Parathyroid adenoma (tissue), 2 donors: ENCODE measurements around the gene ZNF213.

ENCODE experiments used
- H2AFZ ChIP-seq: fragments of 300-600 bp; sonication (generic); one replicate; pipeline ENCODE4 v1.7.0; 2017; ENCODE audit warnings: antibody characterized with exemption, mild to moderate bottlenecking
- H3K27ac ChIP-seq: fragments of 300-600 bp; sonication (generic); one replicate; pipeline ENCODE4 v1.7.0; 2017
- H3K27me3 ChIP-seq: fragments of 300-600 bp; sonication (generic); one replicate; pipeline ENCODE4 v1.7.0; 2017; ENCODE audit warnings: low read length; ENCODE audit not compliant: control insufficient read depth, insufficient read depth
- H3K36me3 ChIP-seq: fragments of 300-600 bp; sonication (generic); one replicate; pipeline ENCODE4 v1.7.0; 2017; ENCODE audit warnings: low read length; ENCODE audit not compliant: control insufficient read depth, insufficient read depth
- H3K4me1 ChIP-seq: fragments of 300-600 bp; sonication (generic); one replicate; pipeline ENCODE4 v1.7.0; 2017; ENCODE audit warnings: control low read depth
- H3K4me2 ChIP-seq: fragments of 300-600 bp; sonication (generic); one replicate; pipeline ENCODE4 v1.7.0; 2017; ENCODE audit warnings: low read length
- H3K4me3 ChIP-seq: fragments of 300-600 bp; sonication (generic); one replicate; pipeline ENCODE4 v1.7.0; 2017; ENCODE audit warnings: low read depth, low read length
- H3K79me2 ChIP-seq: fragments of 300-600 bp; sonication (generic); one replicate; pipeline ENCODE4 v1.7.0; 2017; ENCODE audit warnings: control low read depth
- H3K9ac ChIP-seq: fragments of 300-600 bp; sonication (generic); one replicate; pipeline ENCODE4 v1.7.0; 2017; ENCODE audit warnings: mild to moderate bottlenecking
- H3K9me3 ChIP-seq: fragments of 300-600 bp; sonication (generic); one replicate; pipeline ENCODE4 v1.7.0; 2017; ENCODE audit warnings: low read length; ENCODE audit not compliant: control insufficient read depth
- CTCF ChIP-seq: fragments of 300-600 bp; sonication (generic); IDR thresholded peaks from one replicate; pipeline ENCODE4 v1.7.0; 2017; ENCODE audit warnings: antibody characterized with exemption, mild to moderate bottlenecking
- donor health status: primary hyperparathyroidism.

The ZNF213 gene

DNA sequence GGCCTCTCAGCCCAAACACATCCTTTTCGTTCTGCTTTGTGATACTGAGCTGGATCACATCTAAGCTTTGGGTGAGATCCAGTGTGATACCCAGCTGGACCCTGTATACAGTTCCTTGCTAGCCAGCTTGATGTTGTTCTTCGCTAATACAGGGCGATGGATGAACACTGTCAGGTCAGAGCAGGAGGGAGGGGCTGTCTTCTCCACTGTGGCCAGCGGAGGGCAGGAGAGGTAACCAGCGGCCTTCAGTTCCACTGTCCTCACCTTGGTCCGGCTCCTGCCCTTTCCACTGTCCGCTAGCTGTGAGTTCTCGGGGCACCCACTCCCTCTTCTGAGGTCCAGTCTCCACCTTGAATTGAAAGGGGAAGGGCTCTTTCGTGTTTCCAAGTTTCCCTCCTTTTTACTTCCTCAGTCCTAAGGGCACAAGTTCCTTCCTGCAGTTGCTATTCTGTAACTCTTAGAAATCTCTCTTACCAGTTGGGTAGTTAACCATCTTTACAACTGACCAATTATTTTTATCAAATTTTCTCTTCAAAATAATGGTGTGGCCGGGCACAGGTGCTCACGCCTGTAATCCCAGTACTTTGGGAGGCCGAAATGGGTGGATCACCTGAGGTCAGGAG is 3.0 kb upstream of the ZNF213 start:
- Histone ChIP-seq H3K9me3 (no peaks in the 10 kb centered on the region), H3K4me2 (no peak overlapping the region), H3K4me3 (no peak overlapping the region), H3K27ac (no peak overlapping the region), H3K4me1 (peaks cover 13% of the 10 kb centered on the region), H3K36me3 (no peaks in the 10 kb centered on the region), H3K9ac (no peak overlapping the region), H2AFZ (no peak overlapping the region), H3K79me2 (peaks cover 19% of the 10 kb centered on the region), H3K27me3 (no peaks in the 10 kb centered on the region)
- peak; percentile 53 for TF ChIP-seq CTCF

DNA sequence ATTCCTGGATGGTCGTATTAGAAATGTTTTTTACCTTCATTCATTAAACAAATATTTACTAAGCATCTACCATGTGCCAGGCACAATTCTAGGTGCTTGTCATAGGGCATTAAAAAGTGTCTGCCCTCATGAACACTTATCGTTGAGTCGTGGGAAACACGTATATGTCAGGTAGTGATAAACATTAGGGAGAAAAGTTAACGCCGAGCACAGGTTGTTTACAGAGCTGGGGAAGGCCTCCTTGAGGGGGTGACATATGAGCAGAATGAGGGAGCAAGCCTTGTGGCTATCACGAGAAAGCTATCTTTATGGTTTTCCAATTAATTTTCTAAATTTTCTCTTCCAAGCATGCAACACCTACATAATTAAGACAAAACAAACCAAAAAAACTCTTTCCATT is 985 bp upstream of the ZNF213 start:
- peak overlapping the region; percentile 96 for H3K4me2 ChIP-seq
- no peak for TF ChIP-seq CTCF
- H3K9me3 ChIP-seq = no peaks in the 10 kb centered on the region
- peak overlapping the region; percentile 100 for H3K4me3 ChIP-seq
- peak overlapping the region; percentile 94 for H3K9ac ChIP-seq
- peak overlapping the region; percentile 96 for H2AFZ ChIP-seq
- peaks cover 9% of the 10 kb centered on the region for H3K4me1 ChIP-seq
- no peaks in the 10 kb centered on the region for H3K27me3 ChIP-seq
- H3K36me3 ChIP-seq = no peaks in the 10 kb centered on the region
- H3K79me2 ChIP-seq = peaks cover 19% of the 10 kb centered on the region
- H3K27ac ChIP-seq = peak overlapping the region; percentile 96

- Histone ChIP-seq H3K36me3 (no peaks in the 10 kb centered on the region), H3K9me3 (no peaks in the 10 kb centered on the region), H3K4me1 (no peaks in the 10 kb centered on the region), H3K9ac (peak overlapping the region; percentile 95), H3K27ac (peak overlapping the region; percentile 78), H3K4me3 (peak overlapping the region; percentile 96), H3K27me3 (no peaks in the 10 kb centered on the region), H2AFZ (peak overlapping the region; percentile 96), H3K4me2 (peak overlapping the region; percentile 99), H3K79me2 (peaks cover 19% of the 10 kb centered on the region)
- no peak for TF ChIP-seq CTCF
Measured at GRCh38 chr16:3135126-3135715, 392 bp downstream of the ZNF213 start.

DNA sequence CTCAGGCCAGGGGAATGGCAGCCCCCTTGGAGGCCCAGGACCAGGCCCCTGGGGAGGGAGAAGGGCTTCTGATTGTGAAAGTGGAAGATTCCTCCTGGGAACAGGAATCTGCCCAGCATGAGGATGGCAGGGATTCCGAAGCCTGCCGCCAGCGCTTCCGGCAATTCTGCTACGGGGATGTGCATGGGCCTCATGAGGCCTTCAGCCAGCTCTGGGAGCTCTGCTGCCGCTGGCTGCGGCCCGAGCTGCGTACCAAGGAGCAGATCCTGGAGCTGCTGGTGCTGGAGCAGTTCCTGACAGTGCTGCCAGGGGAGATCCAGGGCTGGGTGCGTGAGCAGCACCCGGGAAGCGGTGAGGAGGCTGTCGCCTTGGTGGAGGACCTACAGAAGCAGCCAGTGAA is 2.4 kb downstream of the ZNF213 start:
- no peaks in the 10 kb centered on the region for H3K36me3 ChIP-seq
- H3K4me1 ChIP-seq = no peaks in the 10 kb centered on the region

More for the DNA sequence above, 2.4 kb downstream of the ZNF213 start:
- Histone ChIP-seq H3K79me2 (peaks cover 15% of the 10 kb centered on the region), H3K27me3 (no peaks in the 10 kb centered on the region), H3K4me2 (no peak overlapping the region), H2AFZ (no peak overlapping the region), H3K9me3 (no peaks in the 10 kb centered on the region), H3K27ac (no peak overlapping the region), H3K9ac (no peak overlapping the region), H3K4me3 (no peak overlapping the region)
- TF ChIP-seq CTCF = no peak
